HG03565 (cell line): ENCODE measurements around the gene ZNF555.
"Not testable (repeated sequence)": the region's sequence is repeated elsewhere in the genome, so short reads cannot be mapped to it uniquely, and the experiment has no call there.

Source experiments
- ATAC-seq: cut with Tn5 transposase; IDR thresholded peaks from one replicate; pipeline ENCODE4 v1.9.1; 2021; ENCODE audit warnings: mild to moderate bottlenecking, moderate library complexity; ENCODE audit not compliant: unreplicated experiment

Gene ZNF555

GRCh38 chr19:2866495-2867024 lies 25.3 kb downstream of the ZNF555 start:
- ATAC-seq = no peak

- no peak for ATAC-seq
These were observed 26.0 kb downstream of the ZNF555 start, which contains the start of gene ZNF556 for GRCh38 chr19:2867025-2867991. Gene ZNF556, plus strand, starts transcription at chr19:2867335. Its CDS starts 87 bp downstream, at chr19:2867422.

GRCh38 chr19:2869618-2870017 lies 28.3 kb downstream of the ZNF555 start:
- ATAC-seq = no peak

- not testable (repeated sequence) for ATAC-seq
These were observed 30.9 kb downstream of the ZNF555 start for GRCh38 chr19:2872175-2872574.

- no peak for ATAC-seq
These were observed 36.4 kb downstream of the ZNF555 start for GRCh38 chr19:2877398-2878331.

GRCh38 chr19:2883686-2884439 lies 42.6 kb downstream of the ZNF555 start:
- no peak for ATAC-seq

- ATAC-seq = no peak
These were observed 44.5 kb downstream of the ZNF555 start for GRCh38 chr19:2885736-2886135.

- ATAC-seq = no peak
These were observed 46.2 kb downstream of the ZNF555 start for GRCh38 chr19:2887391-2887914.

GRCh38 chr19:2888731-2889224 lies 47.5 kb downstream of the ZNF555 start:
- ATAC-seq = no peak

GRCh38 chr19:2890531-2890930 lies 49.3 kb downstream of the ZNF555 start:
- not testable (repeated sequence) for ATAC-seq

GRCh38 chr19:2896694-2897093 lies 55.4 kb downstream of the ZNF555 start:
- ATAC-seq = no peak

- peak; percentile 86 for ATAC-seq
These were observed 59.3 kb downstream of the ZNF555 start, which contains the start of gene ZNF57 for GRCh38 chr19:2900296-2901252. Gene ZNF57, plus strand, starts transcription at chr19:2900928. Its CDS starts 118 bp downstream, at chr19:2901046.

- ATAC-seq = no peak
These were observed 61.4 kb downstream of the ZNF555 start for GRCh38 chr19:2902590-2903218.

- ATAC-seq = not testable (repeated sequence)
These were observed 62.1 kb downstream of the ZNF555 start for GRCh38 chr19:2903326-2903725.

GRCh38 chr19:2905918-2906519 lies 64.7 kb downstream of the ZNF555 start:
- ATAC-seq = no peak

- no peak for ATAC-seq
These were observed 65.4 kb downstream of the ZNF555 start for GRCh38 chr19:2906631-2907195.
